HG03520 (cell line): ENCODE measurements around the gene DENND6B.

ENCODE experiments used
- ATAC-seq: cut with Tn5 transposase; IDR thresholded peaks from one replicate; pipeline ENCODE4 v1.9.1; 2021; ENCODE audit warnings: mild to moderate bottlenecking, moderate library complexity; ENCODE audit not compliant: unreplicated experiment

DENND6B gene

GRCh38 chr22:50304528-50305392 lies 22.1 kb downstream of the DENND6B start:
- ATAC-seq = no peak

GRCh38 chr22:50303848-50304527 lies 22.8 kb downstream of the DENND6B start:
- no peak for ATAC-seq

DNA sequence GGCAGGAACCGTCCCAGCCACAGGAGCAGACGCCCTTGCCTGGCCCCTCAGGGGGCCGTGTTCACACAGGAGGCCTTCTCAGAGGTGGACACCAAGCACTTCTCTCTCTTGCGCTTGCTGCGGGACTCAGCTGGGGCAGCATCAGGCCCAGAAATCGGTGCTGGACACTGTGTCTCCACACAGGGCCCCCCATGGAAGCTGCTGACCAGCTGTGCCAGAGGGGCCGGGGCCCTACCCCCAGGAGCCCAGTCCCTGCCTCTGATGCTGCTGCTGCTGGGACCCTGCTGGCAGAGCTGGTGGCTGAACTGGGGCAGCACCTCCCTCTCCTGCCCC lies 23.3 kb downstream of the DENND6B start:
- ATAC-seq = no peak

DNA sequence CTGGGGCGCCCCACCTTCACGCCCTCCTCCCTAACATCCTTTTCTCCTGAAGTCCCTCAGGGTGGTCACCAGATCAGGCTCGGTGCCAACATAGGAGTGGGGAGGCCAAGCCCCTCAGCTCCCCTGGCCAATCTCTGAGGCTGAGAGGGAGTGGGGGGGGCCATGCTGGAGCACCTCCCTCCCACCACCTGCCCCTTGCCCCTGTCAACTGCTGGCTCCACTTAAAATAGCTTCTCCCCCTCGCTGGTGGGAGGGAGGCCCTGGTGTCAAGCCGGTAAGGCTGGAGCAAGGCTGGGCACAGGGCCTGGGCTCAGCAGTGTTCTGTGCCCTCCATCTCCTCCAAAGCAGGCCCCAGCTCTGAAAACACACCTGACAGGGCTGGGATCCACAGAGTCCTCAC lies 24.2 kb downstream of the DENND6B start:
- ATAC-seq = no peak

GRCh38 chr22:50302041-50302541 lies 24.7 kb downstream of the DENND6B start:
- ATAC-seq = no peak

DNA sequence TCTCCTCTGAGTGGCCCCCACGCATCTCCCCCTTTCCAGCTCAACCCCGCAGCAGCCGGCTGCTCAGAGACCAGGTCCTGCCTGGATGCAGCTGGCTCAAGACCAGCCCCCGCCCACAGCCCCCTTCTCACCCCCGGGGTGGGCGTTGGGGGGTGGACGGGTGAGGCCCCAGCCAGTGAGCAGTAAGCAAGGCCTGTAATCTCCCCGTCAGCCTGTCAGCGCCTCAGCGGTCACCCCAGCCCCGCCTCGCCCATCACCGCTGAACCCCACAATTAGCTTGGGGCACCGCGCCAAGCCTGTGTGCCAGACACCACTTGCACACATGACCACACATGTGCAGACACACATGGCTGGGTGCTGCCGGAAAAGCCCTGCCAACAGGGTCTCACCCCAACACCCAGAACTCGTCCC lies 25.2 kb downstream of the DENND6B start:
- ATAC-seq = no peak

DNA sequence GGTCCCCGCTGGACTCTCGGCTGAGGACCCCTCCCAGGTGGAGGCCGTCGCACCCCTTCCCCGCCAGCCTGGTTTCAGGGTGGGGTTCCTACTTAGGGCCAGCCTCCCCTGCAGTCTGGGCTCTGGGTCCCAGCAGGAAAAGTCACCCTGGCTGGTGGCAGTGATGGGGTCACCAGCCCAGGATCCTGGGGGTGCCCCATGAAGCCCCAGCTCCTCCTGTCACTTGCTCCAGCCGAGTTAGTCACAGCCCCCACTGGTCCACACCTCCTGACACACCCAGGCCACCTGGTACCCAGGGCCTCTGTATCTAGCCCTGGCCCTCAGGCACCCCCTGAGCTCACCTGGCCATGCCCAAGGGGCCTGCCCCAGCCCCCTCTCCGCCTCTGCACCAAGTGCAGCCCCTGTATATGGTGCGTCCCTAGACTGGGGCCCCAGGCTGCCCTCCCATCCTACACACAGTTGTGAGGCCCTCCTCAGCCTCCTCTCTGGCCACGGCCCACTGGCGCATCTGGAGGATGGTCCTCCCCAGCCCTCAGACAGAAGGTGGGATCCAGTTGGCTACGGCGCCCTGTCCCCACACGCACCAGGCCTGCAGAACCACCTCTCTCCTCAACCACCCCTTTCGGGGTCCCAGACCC lies 26.1 kb downstream of the DENND6B start:
- no peak for ATAC-seq

DNA sequence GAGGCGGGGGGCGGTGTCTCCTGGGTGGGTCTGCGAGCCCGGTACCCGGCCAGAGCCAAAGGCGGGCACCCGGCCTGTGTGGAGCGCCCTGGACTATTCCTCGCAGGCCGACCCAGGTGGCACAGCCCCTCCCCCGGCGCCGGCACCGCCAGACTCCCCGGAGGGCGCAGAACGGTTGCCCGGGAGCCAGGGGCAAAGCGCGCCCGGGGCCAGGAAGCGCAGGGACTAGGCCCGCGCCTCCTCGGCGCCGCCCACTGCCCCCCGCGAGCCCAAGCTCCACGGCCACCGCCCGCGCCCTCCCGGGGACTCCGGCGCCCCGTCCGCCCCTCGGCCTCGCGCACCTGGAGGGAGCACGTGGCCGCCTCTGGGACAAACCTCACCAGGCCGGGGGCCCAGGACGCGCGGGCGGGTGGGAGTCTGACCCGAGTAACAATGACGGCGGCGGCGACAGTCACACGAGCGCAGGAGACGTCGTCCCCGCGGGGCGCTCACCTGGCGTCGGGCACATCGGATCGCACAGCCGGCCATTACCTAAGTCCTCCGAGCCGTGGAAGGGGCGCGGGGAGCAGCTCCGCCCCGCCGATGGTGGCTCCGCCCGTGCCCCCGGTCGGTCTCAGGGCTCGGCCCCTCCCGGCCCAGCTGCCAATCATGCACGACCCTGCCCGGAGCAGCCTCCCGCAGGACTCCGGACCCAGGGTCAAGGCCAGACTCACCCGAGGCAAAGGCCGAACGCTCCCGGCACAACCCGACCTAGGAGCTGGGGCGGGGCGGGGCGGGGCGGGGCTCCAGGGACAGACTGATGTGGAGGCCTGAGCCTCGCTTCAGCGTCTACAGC lies 26.8 kb downstream of the DENND6B start:
- no peak for ATAC-seq

DNA sequence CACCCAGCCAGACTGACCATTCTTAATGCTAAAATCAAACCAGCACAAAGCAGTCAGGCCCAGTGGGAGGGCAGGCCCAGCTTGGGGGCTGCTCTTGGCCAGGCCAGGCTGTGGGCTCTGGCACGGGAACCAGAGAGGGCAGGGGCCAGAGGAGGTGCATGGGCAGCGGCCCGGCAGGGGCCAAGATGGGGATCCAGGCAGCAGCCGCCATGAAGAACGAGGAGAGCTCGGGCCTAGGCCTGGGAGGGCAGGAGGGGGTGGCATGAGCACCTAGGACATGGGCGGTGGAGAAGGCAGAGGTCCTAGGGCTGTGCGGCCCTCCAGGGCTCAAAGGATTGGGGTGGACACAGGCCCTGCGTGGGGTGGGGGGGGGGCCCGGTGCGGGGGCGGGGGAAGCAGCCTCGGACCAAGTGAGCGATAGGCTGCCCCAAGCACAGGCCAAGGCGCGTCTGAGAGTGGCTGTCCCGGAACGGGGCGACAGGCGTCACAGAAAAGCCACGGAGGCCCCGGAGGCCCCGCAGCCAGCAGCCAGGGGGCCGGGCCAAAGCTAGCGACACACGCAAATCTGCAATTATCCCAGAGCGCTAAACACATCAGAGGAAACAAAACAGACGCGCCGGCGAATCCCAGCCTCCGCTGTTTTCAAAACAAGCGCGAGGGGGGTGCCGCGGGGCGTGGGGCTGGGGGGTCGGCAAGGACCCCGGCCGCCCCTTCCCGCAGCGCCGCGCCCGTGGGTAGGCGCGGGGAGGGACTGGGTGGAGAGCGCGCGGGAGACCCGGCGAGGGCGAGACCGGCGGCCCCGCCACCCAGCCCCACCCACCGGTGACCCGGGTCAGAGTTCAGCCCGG lies 27.7 kb downstream of the DENND6B start:
- ATAC-seq = no peak

GRCh38 chr22:50298266-50298637 lies 28.6 kb downstream of the DENND6B start:
- no peak for ATAC-seq

DNA sequence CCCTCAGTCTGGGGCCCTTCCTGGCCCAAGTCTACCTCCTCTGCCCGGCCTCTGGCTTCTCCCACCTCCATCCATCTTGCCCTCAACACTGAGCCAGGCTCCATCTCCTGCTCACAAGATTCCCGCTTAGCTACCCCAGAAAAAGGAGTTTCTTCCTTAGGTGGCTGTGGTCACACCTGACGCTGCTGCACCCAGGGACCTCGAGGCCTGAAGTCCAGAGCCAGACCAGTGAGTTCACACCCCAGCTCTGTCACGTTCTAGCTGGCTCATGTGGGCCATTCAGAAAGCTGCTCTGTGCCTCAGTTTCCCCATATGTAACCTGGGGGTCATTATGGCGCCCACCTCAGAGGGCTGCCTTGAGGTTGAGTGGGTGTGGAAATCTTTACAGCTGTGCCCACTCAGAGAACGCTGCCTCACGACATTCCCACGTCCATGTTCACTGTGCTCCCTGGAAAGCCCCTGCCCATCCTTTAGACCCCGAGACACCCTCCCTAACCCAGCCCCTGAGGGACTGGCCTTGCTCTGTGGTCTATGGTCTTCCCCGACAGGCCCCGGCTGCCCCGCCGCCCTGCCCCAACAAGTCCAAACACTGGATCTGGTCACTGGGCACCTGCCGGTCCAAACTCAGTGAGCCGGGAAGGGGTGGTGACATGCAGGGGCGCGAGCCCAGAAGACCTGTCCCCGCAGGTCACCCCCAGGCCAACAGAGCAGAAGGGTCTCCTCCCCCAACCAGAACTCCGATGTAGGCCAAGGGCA lies 29.1 kb downstream of the DENND6B start:
- no peak for ATAC-seq

DNA sequence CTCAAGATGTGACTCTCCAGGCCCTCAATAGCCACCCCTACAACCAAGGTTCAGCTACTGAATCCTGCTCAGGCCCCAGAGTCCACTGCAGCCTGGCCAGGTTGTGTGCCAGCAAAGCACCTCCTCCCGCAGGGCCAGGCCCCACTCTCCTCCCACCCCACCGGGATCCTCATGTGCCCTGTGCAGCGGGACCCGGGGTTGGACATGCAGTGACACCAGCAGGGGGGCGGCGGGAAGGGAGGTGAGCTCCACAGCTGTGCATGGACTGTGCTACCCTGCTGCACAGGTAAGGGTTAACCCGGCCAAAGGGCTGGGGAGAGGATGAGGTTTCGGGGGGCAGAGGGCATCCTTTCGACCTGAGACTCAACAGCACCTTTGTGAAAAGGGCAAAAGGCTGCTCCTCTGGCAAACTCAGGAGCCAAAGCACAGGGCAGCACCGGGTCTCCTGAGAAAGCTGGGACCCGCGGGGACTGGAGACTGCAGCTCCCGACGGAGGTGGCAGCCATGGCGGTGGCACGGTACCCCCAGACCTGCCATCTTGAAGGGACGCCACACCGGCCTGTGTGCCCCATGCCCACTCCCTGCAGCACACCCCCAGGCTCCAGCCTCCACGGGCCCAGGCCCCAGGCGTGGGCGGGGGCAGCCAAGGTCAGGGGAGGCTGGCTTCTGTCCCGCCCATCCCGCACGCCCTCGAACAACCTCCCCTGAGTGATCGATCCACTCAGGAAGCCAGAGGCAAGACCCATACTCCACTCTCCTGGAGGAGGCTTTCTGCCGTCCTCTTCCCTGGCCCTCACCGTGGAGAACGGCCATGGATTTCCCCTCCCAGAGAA lies 29.9 kb downstream of the DENND6B start:
- ATAC-seq = no peak

DNA sequence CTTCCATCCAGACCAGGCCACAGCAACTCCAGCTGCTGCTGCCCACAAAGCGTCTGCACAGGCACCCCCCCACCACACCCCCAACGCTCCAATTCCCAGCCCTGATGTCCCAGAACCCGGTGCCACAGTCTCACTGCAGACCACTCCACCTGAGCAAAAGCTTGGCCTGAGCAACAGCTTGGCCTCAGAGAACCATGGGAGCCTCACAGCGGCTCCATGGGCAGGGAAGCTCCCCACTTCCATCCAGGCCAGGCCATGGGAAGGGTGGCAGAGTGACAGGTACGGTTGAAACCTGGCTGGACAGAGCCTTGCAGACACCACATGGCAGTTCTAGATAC lies 32.5 kb downstream of the DENND6B start:
- ATAC-seq = no peak

DNA sequence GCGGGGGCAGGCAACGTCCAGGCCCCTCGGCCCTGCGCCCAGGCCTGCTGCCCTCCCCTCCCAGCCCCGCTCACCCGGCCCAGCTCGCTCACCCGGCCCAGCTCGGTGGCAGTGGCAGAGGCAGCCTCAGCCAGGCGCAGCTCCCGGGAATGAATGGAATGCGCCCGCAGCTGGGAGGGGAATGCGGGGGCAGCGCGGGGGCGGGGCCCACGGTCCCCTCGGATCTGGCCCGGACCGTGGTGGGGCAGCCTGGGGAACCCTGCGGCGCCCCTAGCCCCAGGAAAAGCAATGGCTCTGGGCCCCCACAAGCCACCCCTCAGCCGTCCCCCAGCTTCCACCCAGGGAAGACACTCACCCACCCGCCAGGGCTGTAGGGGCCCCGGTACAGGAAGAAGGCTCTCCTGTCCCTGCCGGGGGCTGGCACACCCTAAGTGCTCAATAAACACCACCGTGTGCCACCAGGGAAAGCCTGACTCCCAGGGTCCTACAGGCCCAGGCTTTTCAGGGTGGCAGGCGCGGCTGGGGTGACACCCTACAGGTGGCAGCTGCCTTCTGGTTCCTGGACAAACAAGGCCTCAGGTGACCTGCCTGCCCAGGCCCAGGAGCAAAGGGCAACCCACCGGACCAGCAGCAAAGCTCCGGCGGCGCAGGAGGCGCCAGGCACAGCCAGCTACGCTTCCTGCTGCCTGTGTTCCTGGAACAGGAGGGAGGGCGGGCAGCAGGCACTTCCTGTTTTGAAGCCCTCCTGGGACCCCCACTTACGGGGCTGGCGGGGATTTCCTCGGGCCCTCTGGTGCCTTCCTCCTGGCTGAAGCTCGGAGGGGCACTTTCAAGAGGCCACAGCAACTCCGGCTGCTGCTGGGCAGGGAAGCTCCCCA lies 33.1 kb downstream of the DENND6B start:
- no peak for ATAC-seq

DNA sequence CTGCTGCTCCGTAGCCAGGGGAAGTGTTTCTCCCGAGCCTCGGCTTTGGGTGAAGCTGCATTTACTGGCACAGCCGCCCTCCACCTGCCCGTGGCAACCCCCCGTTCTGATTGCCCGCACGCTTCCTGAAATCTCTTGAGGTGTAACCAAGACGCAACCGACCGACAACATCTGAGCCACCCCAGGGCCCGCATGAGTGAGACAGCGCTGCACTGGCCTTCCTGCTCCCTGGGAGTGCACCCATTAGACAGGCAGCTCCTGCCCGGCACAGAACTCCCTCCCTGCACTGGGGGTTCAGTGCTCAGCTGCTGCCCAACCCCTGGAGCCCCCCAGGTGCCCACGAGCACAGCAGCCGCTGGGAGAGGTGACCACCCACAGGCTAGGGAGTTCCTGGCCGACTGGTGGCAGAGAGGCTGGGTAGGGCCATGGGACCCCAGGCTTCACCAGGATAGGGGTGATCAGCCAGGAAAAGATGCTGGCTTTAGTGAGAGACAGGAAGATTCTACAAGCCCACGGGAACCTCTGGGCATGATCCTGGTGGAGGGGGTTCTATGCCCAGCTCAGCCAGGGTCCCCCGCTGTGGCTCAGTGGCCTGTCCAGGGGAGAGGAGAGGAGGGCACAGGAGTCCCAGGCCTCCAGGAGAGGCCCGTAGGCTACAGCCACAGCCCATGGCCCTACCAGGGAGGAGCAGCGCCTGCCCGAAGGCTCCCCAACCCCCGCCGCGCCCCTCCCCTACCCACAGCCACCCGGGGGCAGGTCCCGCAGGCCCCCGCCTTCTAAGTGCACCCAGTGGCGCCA lies 34.0 kb downstream of the DENND6B start:
- ATAC-seq = no peak

DNA sequence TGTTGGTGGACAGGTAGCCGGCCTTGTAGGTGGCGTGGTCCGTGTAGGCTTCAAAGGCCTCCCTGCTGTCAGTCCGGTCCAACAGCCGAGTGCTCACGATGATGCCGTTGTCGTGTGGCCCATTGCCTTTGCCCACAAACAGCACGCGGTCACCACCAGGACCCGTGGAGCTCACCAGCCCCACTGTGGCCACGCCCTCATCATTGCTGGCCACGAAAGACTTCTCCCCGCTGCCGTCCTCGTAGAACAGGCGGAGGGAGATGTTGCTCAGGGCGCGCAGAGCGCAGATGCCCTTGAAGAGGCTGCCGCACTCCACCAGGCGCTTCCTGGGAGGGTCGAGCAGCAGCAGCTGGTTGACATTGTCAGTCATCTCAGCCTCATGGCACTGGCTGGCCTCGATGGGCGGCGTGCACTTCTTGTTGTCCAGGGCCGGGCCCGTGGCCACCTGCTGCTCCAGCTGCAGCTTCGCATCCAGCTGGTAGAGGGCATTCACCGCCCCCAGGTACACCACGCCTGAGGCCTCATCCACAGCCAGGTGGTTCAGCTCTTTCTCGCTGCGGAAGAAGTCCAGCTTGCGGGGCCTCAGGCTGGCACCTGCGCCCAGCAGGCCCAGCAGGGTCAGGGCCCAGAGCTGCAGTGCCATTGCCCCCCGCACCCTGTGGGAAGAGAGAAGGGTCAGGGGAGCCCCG lies 36.7 kb downstream of the DENND6B start:
- ATAC-seq = no peak
